Mammary epithelial cell (primary cell): ENCODE results near the gene DOCK2.

Experiments used
- CTCF ChIP-seq, 2 donors: IDR thresholded peaks in 1 of 2; conservative IDR thresholded peaks in 1 of 2; 2 replicates each; pipeline ENCODE4 v1.5.1; 2011 to 2012; ENCODE audit warnings: inconsistent platforms in 2 of 2, low read length in 2 of 2, mild to moderate bottlenecking in 2 of 2, control low read depth in 1 of 2, low read depth in 1 of 2; ENCODE audit not compliant: insufficient read depth in 1 of 2; ENCODE audit errors: extremely low read depth in 1 of 2
- EZH2 ChIP-seq: IDR thresholded peaks from 2 replicates; pipeline ENCODE4 v1.6.1; 2012; ENCODE audit warnings: low read length, inconsistent platforms, borderline replicate concordance

- TF ChIP-seq EZH2: no peak
- TF ChIP-seq CTCF (conservative IDR thresholded peaks at IDR 0.05 in 1 of 2, IDR thresholded peaks at IDR 0.05 in 1 of 2; ENCODE audit: extremely low read depth in 1 of 2, insufficient read depth in 1 of 2, low read depth in 1 of 2, low read length in 2 of 2): no peak
Measured at GRCh38 chr5:170028124-170028523, 391.0 kb downstream of the DOCK2 start.
